Measurements from ENCODE around the gene HIPK2.

DNA sequence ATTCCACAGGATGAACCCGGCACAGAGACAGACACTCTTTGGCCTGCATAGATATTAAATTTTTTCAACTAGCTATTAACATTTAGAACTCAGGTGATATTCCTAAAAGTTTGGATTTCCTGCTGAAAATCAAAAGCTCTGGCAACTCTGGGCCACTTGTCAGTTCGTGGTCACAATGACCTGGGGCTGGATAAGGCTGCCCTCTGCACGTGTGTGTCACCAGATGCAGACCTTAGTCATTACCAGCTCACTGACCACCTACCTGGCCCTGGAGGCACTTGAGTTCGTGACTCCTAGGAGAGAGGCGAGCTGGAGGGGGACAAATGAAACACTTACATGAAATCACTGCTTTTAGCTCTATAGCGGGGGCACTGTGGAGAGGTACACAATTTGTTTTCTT, 126.5 kb downstream of the HIPK2 start:
- TF ChIP-seq, protein P1, sequence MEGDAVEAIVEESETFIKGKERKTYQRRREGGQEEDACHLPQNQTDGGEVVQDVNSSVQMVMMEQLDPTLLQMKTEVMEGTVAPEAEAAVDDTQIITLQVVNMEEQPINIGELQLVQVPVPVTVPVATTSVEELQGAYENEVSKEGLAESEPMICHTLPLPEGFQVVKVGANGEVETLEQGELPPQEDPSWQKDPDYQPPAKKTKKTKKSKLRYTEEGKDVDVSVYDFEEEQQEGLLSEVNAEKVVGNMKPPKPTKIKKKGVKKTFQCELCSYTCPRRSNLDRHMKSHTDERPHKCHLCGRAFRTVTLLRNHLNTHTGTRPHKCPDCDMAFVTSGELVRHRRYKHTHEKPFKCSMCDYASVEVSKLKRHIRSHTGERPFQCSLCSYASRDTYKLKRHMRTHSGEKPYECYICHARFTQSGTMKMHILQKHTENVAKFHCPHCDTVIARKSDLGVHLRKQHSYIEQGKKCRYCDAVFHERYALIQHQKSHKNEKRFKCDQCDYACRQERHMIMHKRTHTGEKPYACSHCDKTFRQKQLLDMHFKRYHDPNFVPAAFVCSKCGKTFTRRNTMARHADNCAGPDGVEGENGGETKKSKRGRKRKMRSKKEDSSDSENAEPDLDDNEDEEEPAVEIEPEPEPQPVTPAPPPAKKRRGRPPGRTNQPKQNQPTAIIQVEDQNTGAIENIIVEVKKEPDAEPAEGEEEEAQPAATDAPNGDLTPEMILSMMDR (conservative IDR thresholded peaks at IDR 0.05; ENCODE audit: low read depth, low read length), result no peak
- no peak for TF ChIP-seq EZH2 (IDR thresholded peaks at IDR 0.05; ENCODE audit: borderline replicate concordance, low read depth, low read length, poor library complexity, severe bottlenecking)
